Measurements from ENCODE around the gene KLLN.

DNA sequence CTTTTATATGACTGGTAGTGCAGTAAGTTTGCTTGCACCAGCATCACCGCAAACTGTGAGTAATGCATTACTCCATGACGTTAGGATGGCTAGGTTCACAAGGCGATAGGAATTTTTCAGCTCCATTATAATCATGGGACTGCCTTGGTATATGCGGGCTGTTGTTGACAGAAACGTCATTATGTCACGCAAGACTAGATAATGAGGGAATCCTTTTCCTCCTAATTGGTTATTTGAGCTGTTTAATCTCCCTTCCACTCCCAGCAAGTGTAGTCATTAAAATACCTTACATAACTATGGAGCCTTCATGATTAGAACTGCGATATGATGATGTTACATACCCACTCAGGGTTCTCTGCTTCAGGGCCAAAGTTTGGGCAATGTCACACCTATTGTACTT, 17.3 kb downstream of the KLLN start:
- TF ChIP-seq, protein P1, sequence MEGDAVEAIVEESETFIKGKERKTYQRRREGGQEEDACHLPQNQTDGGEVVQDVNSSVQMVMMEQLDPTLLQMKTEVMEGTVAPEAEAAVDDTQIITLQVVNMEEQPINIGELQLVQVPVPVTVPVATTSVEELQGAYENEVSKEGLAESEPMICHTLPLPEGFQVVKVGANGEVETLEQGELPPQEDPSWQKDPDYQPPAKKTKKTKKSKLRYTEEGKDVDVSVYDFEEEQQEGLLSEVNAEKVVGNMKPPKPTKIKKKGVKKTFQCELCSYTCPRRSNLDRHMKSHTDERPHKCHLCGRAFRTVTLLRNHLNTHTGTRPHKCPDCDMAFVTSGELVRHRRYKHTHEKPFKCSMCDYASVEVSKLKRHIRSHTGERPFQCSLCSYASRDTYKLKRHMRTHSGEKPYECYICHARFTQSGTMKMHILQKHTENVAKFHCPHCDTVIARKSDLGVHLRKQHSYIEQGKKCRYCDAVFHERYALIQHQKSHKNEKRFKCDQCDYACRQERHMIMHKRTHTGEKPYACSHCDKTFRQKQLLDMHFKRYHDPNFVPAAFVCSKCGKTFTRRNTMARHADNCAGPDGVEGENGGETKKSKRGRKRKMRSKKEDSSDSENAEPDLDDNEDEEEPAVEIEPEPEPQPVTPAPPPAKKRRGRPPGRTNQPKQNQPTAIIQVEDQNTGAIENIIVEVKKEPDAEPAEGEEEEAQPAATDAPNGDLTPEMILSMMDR (conservative IDR thresholded peaks at IDR 0.05), result no peak
- TF ChIP-seq EZH2 (IDR thresholded peaks at IDR 0.05; ENCODE audit: low read depth), result no peak
